Ovary (tissue), 3 donors: ENCODE measurements around the gene CTSL.

Experiments used
- EP300 ChIP-seq: sonication (generic); formaldehyde crosslinking; IDR thresholded peaks from one replicate; pipeline ENCODE4 v1.6.1; 2017; ENCODE audit warnings: antibody characterized with exemption
- TF ChIP-seq, protein P1 (sequence below), 3 donors: fragments of 450-650 bp in 2 of 3; fragments of 200-600 bp in 1 of 3; IDR thresholded peaks; one replicate each; pipeline versions ENCODE4 v1.5.1 to v1.8.0; 2016 to 2022; ENCODE audit warnings: antibody characterized with exemption in 3 of 3, mild to moderate bottlenecking in 1 of 3
- donor health status: DM: no; HTN: no; CAD: no.

DNA sequence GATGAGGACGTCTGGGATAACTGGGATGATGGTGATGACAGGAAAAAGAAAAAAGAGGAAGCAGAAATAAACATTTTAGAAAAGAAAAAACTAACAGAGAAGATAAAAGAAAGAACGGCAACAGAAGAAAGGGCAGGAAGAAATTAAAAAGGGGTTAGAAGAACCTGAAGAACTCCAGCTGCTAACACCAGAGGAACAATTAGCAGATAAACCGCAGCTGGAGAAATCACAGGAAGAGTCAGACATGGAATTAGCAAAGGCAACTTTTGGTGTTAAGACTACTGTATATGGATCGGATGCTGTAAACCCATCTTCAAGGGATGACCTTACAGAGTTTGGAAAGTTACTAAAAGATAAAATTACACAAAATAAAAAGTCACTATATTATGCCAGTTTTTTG lies 15.4 kb downstream of the CTSL start:
- no peak for TF ChIP-seq EP300
- TF ChIP-seq, protein P1, sequence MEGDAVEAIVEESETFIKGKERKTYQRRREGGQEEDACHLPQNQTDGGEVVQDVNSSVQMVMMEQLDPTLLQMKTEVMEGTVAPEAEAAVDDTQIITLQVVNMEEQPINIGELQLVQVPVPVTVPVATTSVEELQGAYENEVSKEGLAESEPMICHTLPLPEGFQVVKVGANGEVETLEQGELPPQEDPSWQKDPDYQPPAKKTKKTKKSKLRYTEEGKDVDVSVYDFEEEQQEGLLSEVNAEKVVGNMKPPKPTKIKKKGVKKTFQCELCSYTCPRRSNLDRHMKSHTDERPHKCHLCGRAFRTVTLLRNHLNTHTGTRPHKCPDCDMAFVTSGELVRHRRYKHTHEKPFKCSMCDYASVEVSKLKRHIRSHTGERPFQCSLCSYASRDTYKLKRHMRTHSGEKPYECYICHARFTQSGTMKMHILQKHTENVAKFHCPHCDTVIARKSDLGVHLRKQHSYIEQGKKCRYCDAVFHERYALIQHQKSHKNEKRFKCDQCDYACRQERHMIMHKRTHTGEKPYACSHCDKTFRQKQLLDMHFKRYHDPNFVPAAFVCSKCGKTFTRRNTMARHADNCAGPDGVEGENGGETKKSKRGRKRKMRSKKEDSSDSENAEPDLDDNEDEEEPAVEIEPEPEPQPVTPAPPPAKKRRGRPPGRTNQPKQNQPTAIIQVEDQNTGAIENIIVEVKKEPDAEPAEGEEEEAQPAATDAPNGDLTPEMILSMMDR (IDR thresholded peaks at IDR 0.05), result no peak
